B cell (primary cell): Measurements from ENCODE around the gene PLCG1. TPM values are rescaled to one million over a fixed set of nuclear protein-coding genes. Genes with fewer than 3 reads are reported as not detected.

Experiments
- ATAC-seq: fragments of 200-7000 bp; cut with Tn5 transposase; one replicate; pipeline ENCODE4 v1.10.0; 2021; ENCODE audit warnings: low read depth, mild to moderate bottlenecking, moderate number of reproducible peaks, moderate library complexity
- CTCF ChIA-PET: fragments of 350-600 bp; sonication (Branson Sonifier 250); formaldehyde crosslinking; loops from one replicate; lab custom pipeline; 2021; ENCODE audit warnings: antibody characterized with exemption, inconsistent platforms; lab: Charles Lee
- POLR2A ChIA-PET: fragments of 350-600 bp; sonication (Branson Sonifier 250); formaldehyde crosslinking; loops from one replicate; lab custom pipeline; 2021; ENCODE audit warnings: antibody characterized with exemption; lab: Charles Lee
- DNase-seq: peaks from one replicate; pipeline ENCODE4 v3.0.0; 2013
- H2AFZ ChIP-seq: 2 replicates; pipeline ENCODE4 v1.6.1; 2012; ENCODE audit warnings: mild to moderate bottlenecking, low read depth, low read length; ENCODE audit not compliant: insufficient read depth, poor library complexity, severe bottlenecking
- H3K27ac ChIP-seq, 2 donors: 1 replicate in 1 of 2; 2 replicates in 1 of 2; pipeline ENCODE4 v1.5.1; 2012 to 2013; ENCODE audit warnings: low read length in 2 of 2, mild to moderate bottlenecking in 2 of 2, moderate library complexity in 1 of 2
- H3K27me3 ChIP-seq, 4 experiments: fragments of 200-600 bp in 1 of 4; sonication (generic) in 1 of 4; replicated peaks in 1 of 4; 1 replicate in 2 of 4; 2 replicates in 2 of 4; pipeline versions ENCODE4 v1.6.1 to v1.7.0; 2013 to 2016; ENCODE audit warnings: low read length in 3 of 4, mild to moderate bottlenecking in 2 of 4, mixed read lengths in 1 of 4, moderate library complexity in 1 of 4; ENCODE audit not compliant: insufficient read depth in 4 of 4, control insufficient read depth in 3 of 4; ENCODE audit errors: control extremely low read depth in 1 of 4
- H3K36me3 ChIP-seq, 2 experiments: replicated peaks in 1 of 2; 1 replicate in 1 of 2; 2 replicates in 1 of 2; pipeline versions ENCODE4 v1.6.1 to v1.7.1; 2013; ENCODE audit warnings: low read length in 1 of 2; ENCODE audit not compliant: insufficient read depth in 2 of 2, control insufficient read depth in 1 of 2; ENCODE audit errors: control extremely low read depth in 1 of 2, extremely low read depth in 1 of 2
- H3K4me1 ChIP-seq, 2 donors: fragments of 200-600 bp in 1 of 2; sonication (generic) in 1 of 2; 1 replicate in 1 of 2; 2 replicates in 1 of 2; pipeline versions ENCODE4 v1.5.1 to v1.6.1; 2013 to 2017; ENCODE audit warnings: low read length in 2 of 2; ENCODE audit not compliant: control insufficient read depth in 2 of 2, insufficient read depth in 2 of 2
- H3K4me2 ChIP-seq: replicated peaks from 2 replicates; pipeline ENCODE3; 2012; ENCODE audit warnings: mild to moderate bottlenecking, low read depth, low read length; ENCODE audit not compliant: poor library complexity, severe bottlenecking
- H3K4me3 ChIP-seq, 5 experiments: fragments of 200-600 bp in 1 of 5; sonication (generic) in 1 of 5; 1 replicate in 3 of 5; 2 replicates in 2 of 5; pipeline versions ENCODE4 v1.5.1 to v1.7.0; 2011 to 2016; ENCODE audit warnings: low read length in 4 of 5, mild to moderate bottlenecking in 4 of 5, low read depth in 2 of 5, control low read depth in 1 of 5, moderate library complexity in 1 of 5; ENCODE audit not compliant: insufficient read depth in 1 of 5; ENCODE audit errors: control extremely low read depth in 1 of 5, extremely low read depth in 1 of 5
- H3K79me2 ChIP-seq: fragments of 200-600 bp; sonication (generic); one replicate; pipeline ENCODE4 v1.6.0; 2016; ENCODE audit warnings: low read length; ENCODE audit not compliant: control insufficient read depth, insufficient read depth
- H3K9ac ChIP-seq: fragments of 200-600 bp; sonication (generic); 2 replicates; pipeline ENCODE4 v1.6.1; 2017; ENCODE audit warnings: mild to moderate bottlenecking, low read length, moderate library complexity
- H3K9me3 ChIP-seq, 3 donors: one replicate each; pipeline versions ENCODE4 v1.6.1 to v1.7.1; 2013; ENCODE audit warnings: low read length in 2 of 3; ENCODE audit not compliant: control insufficient read depth in 2 of 3, insufficient read depth in 1 of 3; ENCODE audit errors: control extremely low read depth in 1 of 3
- H4K20me1 ChIP-seq: 2 replicates; pipeline ENCODE4 v1.6.0; 2012; ENCODE audit warnings: mild to moderate bottlenecking, low read length; ENCODE audit not compliant: insufficient read depth, control insufficient read depth, poor library complexity, severe bottlenecking
- H3K27ac Mint-ChIP-seq: one replicate; pipeline ENCODE4 v1.8.0; 2021; ENCODE audit warnings: mixed read lengths
- H3K27me3 Mint-ChIP-seq: one replicate; pipeline ENCODE4 v1.8.0; 2021; ENCODE audit warnings: mixed read lengths
- H3K4me1 Mint-ChIP-seq: one replicate; pipeline ENCODE4 v1.8.0; 2021; ENCODE audit warnings: mixed read lengths
- H3K4me3 Mint-ChIP-seq: one replicate; pipeline ENCODE4 v1.8.0; 2021; ENCODE audit warnings: mixed read lengths
- H3K9me3 Mint-ChIP-seq: one replicate; pipeline ENCODE4 v1.8.0; 2022; ENCODE audit warnings: mixed read lengths; ENCODE audit not compliant: insufficient read depth
- CTCF ChIP-seq: fragments of 200-600 bp; IDR thresholded peaks from one replicate; pipeline ENCODE4 v1.8.0; 2022; ENCODE audit warnings: antibody characterized with exemption, mild to moderate bottlenecking
- EZH2 ChIP-seq: IDR thresholded peaks from 2 replicates; pipeline ENCODE4 v1.6.1; 2012; ENCODE audit warnings: borderline replicate concordance, low read depth, mild to moderate bottlenecking, moderate library complexity, low read length; ENCODE audit not compliant: insufficient read depth, poor library complexity, severe bottlenecking
- WGBS: methylation state at CpG from one replicate; pipeline ENCODE4 v1.1.5; 2013; ENCODE audit warnings: missing lambda C conversion rate; ENCODE audit not compliant: insufficient coverage; 5-methylcytosine and 5-hydroxymethylcytosine counted together
- intact Hi-C: fragments of 100-400 bp; cut with micrococcal nuclease; formaldehyde crosslinking; loops from one replicate; pipeline ENCODE4 v1.10.0; 2022
- polyA plus RNA-seq: library from polyadenylated mRNA; depleted of rRNA; stranded (reverse); fragments of >200 nt; gene quantifications from 2 replicates; pipeline ENCODE4 v1.2.3, GENCODE V29; 2012
- total RNA-seq, 2 donors: library from RNA; stranded (reverse); fragments of 120-200 nt in 1 of 2; gene quantifications; 1 replicate in 1 of 2; 2 replicates in 1 of 2; pipeline versions ENCODE4 v1.2.3 to v1.2.4, GENCODE V29; 2013 to 2022

The PLCG1 gene
- total and polyA plus RNA-seq, 2 donors (not counting 1 experiment from before 2014, with no cell fraction given), result 98.7 to 101 TPM

GRCh38 chr20:41152108-41152757 lies 14.9 kb downstream of the PLCG1 start:
- WGBS, result 93% methylated on average over 4 of the region's 5 CpGs
- no peak overlapping the region for H3K4me2 ChIP-seq
- H4K20me1 ChIP-seq, result peaks cover 8% of the 10 kb centered on the region
- CTCF ChIA-PET, result interaction anchor here (2.9 to 12.9 kb wide), 2 partner anchors 15 to 21 kb away, joined by 10 to 122 read pairs; partner anchors contain the start of gene PLCG1
- POLR2A ChIA-PET, result interaction anchor here (0.7 to 1.4 kb wide), 2 partner anchors 11 to 16 kb away, joined by 3 to 7 read pairs; no protein-coding TSS in a partner anchor
- DNase-seq, result no peak
- H3K9me3 Mint-ChIP-seq, result no peaks in the 10 kb centered on the region
- H3K4me3 Mint-ChIP-seq, result no peak overlapping the region
- peaks cover 35 to 41% of the 10 kb centered on the region in 2 donors for H3K4me1 ChIP-seq
- no peaks in the 10 kb centered on the region for H3K36me3 ChIP-seq
- H3K9me3 ChIP-seq, result peaks cover 0 to 4% (median 0%) of the 10 kb centered on the region in 3 donors
- H3K79me2 ChIP-seq, result peaks cover 48% of the 10 kb centered on the region
- H3K27me3 ChIP-seq, result no peaks in the 10 kb centered on the region
- H3K4me3 ChIP-seq, result no peak overlapping the region
- H3K4me1 Mint-ChIP-seq, result peaks cover 72% of the 10 kb centered on the region
- no peaks in the 10 kb centered on the region for H3K27me3 Mint-ChIP-seq
- ATAC-seq, result no peak
- intact Hi-C loops, result no loop called here
- no peak overlapping the region for H2AFZ ChIP-seq
- TF ChIP-seq CTCF (no peak), EZH2 (no peak)
- peak overlapping the region; percentile 73 for H3K27ac Mint-ChIP-seq
- no peak overlapping the region for H3K27ac ChIP-seq
- H3K9ac ChIP-seq, result no peak overlapping the region

GRCh38 chr20:41154436-41155176 lies 17.3 kb downstream of the PLCG1 start:
- H4K20me1 ChIP-seq, result peaks cover 2% of the 10 kb centered on the region
- ChIA-PET POLR2A (no interaction called here), CTCF (interaction anchor here (0.6 to 12.9 kb wide), 5 partner anchors 17 to 197 kb away, joined by 3 to 122 read pairs (median 3); partner anchors contain the start of gene PLCG1)
- peak overlapping the region; percentile 26 to 76 for H3K27ac ChIP-seq
- intact Hi-C loops, result no loop called here
- H3K36me3 ChIP-seq, result peaks cover 0 to 2% of the 10 kb centered on the region in 2 experiments
- H3K4me1 ChIP-seq, result peaks cover 51 to 65% of the 10 kb centered on the region in 2 donors
- Mint-ChIP-seq H3K4me1 (peaks cover 84% of the 10 kb centered on the region), H3K9me3 (no peaks in the 10 kb centered on the region), H3K27me3 (no peaks in the 10 kb centered on the region), H3K4me3 (no peak overlapping the region), H3K27ac (peak overlapping the region; percentile 95)
- DNase-seq, result no peak
- 65% methylated on average over 3 of the region's 8 CpGs for WGBS
- ATAC-seq, result no peak
- no peak overlapping the region for H2AFZ ChIP-seq
- H3K4me3 ChIP-seq, result no peak overlapping the region
- no peak overlapping the region for H3K4me2 ChIP-seq
- no peaks in the 10 kb centered on the region for H3K27me3 ChIP-seq
- H3K79me2 ChIP-seq, result peaks cover 31% of the 10 kb centered on the region
- H3K9ac ChIP-seq, result no peak overlapping the region
- peaks cover 0 to 4% (median 0%) of the 10 kb centered on the region in 3 donors for H3K9me3 ChIP-seq
- TF ChIP-seq EZH2 (no peak), CTCF (no peak)
